Measurements from ENCODE around the gene PAN3.

Gene PAN3

GRCh38 chr13:28297341-28297740 is 159.0 kb downstream of the PAN3 start:
- Histone ChIP-seq H3K27ac (ENCODE audit: low read depth, low read length) (no peak overlapping the region), H2AFZ (ENCODE audit: low read length, unreplicated experiment) (no peak overlapping the region), H3K4me1 (ENCODE audit: control insufficient read depth, insufficient read depth, low read length, unreplicated experiment) (no peaks in the 10 kb centered on the region), H3K4me3 (ENCODE audit: low read depth, low read length) (no peak overlapping the region), H3K36me3 (ENCODE audit: insufficient read depth, low read length) (no peaks in the 10 kb centered on the region), H3K79me2 (ENCODE audit: control insufficient read depth, insufficient read depth, low read length, unreplicated experiment) (no peaks in the 10 kb centered on the region), H3K27me3 (ENCODE audit: insufficient read depth, low read length) (no peaks in the 10 kb centered on the region)

- no peak overlapping the region for H2AFZ ChIP-seq (ENCODE audit: low read length, unreplicated experiment)
- H3K36me3 ChIP-seq (ENCODE audit: insufficient read depth, low read length), result no peaks in the 10 kb centered on the region
- no peaks in the 10 kb centered on the region for H3K79me2 ChIP-seq (ENCODE audit: control insufficient read depth, insufficient read depth, low read length, unreplicated experiment)
- H3K27me3 ChIP-seq (ENCODE audit: insufficient read depth, low read length), result no peaks in the 10 kb centered on the region; the same call in 1 of the 2 replicates
- H3K4me1 ChIP-seq (ENCODE audit: control insufficient read depth, insufficient read depth, low read length, unreplicated experiment), result no peaks in the 10 kb centered on the region
- H3K4me3 ChIP-seq (ENCODE audit: low read depth, low read length), result no peak overlapping the region
- H3K27ac ChIP-seq (ENCODE audit: low read depth, low read length), result no peak overlapping the region
These were observed 161.6 kb downstream of the PAN3 start for GRCh38 chr13:28299916-28300315.

GRCh38 chr13:28301839-28302238 is 163.5 kb downstream of the PAN3 start:
- Histone ChIP-seq H3K79me2 (ENCODE audit: control insufficient read depth, insufficient read depth, low read length, unreplicated experiment) (no peaks in the 10 kb centered on the region), H2AFZ (ENCODE audit: low read length, unreplicated experiment) (no peak overlapping the region), H3K27ac (ENCODE audit: low read depth, low read length) (no peak overlapping the region), H3K36me3 (ENCODE audit: insufficient read depth, low read length) (no peaks in the 10 kb centered on the region), H3K27me3 (ENCODE audit: insufficient read depth, low read length) (no peaks in the 10 kb centered on the region; the same call in 1 of the 2 replicates), H3K4me1 (ENCODE audit: control insufficient read depth, insufficient read depth, low read length, unreplicated experiment) (no peaks in the 10 kb centered on the region), H3K4me3 (ENCODE audit: low read depth, low read length) (no peak overlapping the region)

DNA sequence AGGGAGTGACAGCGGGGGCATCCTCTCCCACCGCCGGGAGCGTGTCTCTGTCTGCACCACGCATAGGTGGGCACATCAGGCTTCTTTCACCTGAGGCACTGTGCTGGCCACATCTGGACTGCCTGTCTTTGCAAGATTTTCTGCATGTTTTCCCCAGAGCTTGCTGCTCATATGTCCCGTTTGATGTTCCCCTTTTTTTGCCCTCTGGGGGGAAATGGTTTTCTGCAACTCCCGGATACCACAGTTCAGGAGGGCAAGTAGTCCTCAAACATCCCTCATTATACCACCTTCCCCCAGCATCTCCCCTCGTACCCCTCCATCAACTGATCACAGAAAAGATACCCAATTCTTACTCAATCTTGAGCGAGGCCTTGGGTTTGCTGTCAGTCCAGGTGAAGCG is 168.0 kb downstream of the PAN3 start:
- Histone ChIP-seq H3K36me3 (ENCODE audit: insufficient read depth, low read length) (no peaks in the 10 kb centered on the region), H3K4me1 (ENCODE audit: control insufficient read depth, insufficient read depth, low read length, unreplicated experiment) (no peaks in the 10 kb centered on the region), H3K27ac (ENCODE audit: low read depth, low read length) (no peak overlapping the region)

DNA sequence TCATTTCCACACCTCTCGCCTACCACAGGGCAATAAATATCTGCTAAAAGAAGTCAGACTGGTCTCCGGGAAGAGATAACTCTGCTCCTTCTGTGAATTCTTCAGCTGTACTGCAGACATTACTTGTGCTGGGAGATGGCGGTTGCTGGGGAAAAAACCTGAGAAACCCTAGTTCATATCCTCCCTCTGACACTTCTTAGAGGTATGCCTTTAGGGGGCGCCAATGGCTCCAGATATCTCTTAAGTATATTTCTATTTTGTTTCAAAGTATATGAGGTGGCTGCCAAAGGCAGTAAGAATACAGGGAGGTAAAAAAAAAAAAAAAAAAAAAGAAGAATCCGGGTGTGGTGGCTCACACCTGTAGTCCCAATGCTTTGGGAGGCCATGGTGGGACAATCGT is 175.2 kb downstream of the PAN3 start:
- H3K4me1 ChIP-seq (ENCODE audit: control insufficient read depth, insufficient read depth, low read length, unreplicated experiment), result no peaks in the 10 kb centered on the region
- no peaks in the 10 kb centered on the region for H3K79me2 ChIP-seq (ENCODE audit: control insufficient read depth, insufficient read depth, low read length, unreplicated experiment)
- H3K27me3 ChIP-seq (ENCODE audit: insufficient read depth, low read length), result no peaks in the 10 kb centered on the region
- no peak overlapping the region for H2AFZ ChIP-seq (ENCODE audit: low read length, unreplicated experiment)
- H3K36me3 ChIP-seq (ENCODE audit: insufficient read depth, low read length), result no peaks in the 10 kb centered on the region
- no peak overlapping the region for H3K4me3 ChIP-seq (ENCODE audit: low read depth, low read length)
- H3K27ac ChIP-seq (ENCODE audit: low read depth, low read length), result no peak overlapping the region

More for the DNA sequence above, 168.0 kb downstream of the PAN3 start:
- no peaks in the 10 kb centered on the region for H3K79me2 ChIP-seq (ENCODE audit: control insufficient read depth, insufficient read depth, low read length, unreplicated experiment)
- H2AFZ ChIP-seq (ENCODE audit: low read length, unreplicated experiment), result no peak overlapping the region
- no peak overlapping the region for H3K4me3 ChIP-seq (ENCODE audit: low read depth, low read length)
- H3K27me3 ChIP-seq (ENCODE audit: insufficient read depth, low read length), result no peaks in the 10 kb centered on the region; the same call in 1 of the 2 replicates

DNA sequence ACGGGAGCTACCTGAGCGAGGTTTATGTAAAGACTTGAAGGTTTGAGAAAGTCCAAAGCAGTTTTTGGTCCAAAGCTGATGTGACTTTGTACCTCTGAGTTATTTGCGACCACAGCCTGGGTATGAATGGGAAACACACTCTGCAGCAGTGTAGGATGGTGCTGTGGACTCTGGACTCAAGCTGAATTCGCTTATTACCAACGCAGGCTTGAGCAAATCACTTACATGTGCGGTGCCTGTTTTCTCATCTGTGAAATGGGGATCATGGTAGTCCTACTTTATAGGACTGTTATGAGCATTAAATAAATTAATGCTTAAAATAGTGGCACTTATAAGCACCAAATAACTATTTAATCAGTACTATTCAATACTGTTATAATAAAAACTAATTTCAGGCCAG is 176.5 kb downstream of the PAN3 start:
- Histone ChIP-seq H3K4me3 (ENCODE audit: low read depth, low read length) (no peak overlapping the region), H3K79me2 (ENCODE audit: control insufficient read depth, insufficient read depth, low read length, unreplicated experiment) (no peaks in the 10 kb centered on the region), H3K4me1 (ENCODE audit: control insufficient read depth, insufficient read depth, low read length, unreplicated experiment) (no peaks in the 10 kb centered on the region), H3K27me3 (ENCODE audit: insufficient read depth, low read length) (no peaks in the 10 kb centered on the region), H2AFZ (ENCODE audit: low read length, unreplicated experiment) (no peak overlapping the region), H3K36me3 (ENCODE audit: insufficient read depth, low read length) (no peaks in the 10 kb centered on the region), H3K27ac (ENCODE audit: low read depth, low read length) (no peak overlapping the region)

- no peaks in the 10 kb centered on the region for H3K4me1 ChIP-seq (ENCODE audit: control insufficient read depth, insufficient read depth, low read length, unreplicated experiment)
- H2AFZ ChIP-seq (ENCODE audit: low read length, unreplicated experiment), result no peak overlapping the region
- H3K4me3 ChIP-seq (ENCODE audit: low read depth, low read length), result no peak overlapping the region
These were observed 177.8 kb downstream of the PAN3 start for GRCh38 chr13:28316129-28316528.

DNA sequence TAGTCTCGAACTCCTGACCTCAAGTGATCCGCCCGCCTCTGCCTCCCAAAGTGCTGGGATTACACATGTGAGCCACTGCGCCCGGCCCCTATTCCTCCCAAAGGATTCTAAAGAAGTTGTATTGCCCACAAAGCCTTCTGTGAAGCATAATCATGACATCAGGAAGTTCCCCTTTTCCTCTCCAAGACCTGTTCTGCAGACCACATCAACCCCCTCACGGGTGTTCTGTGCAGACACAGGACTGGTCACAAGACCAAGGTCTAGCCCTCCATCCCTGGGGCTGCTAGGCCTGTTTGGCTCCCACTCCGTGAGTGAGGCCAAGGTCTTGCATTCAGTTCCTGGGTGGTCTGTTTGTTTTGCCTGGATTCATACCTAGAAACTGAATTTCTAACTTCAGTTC is 178.5 kb downstream of the PAN3 start:
- Histone ChIP-seq H3K36me3 (ENCODE audit: insufficient read depth, low read length) (no peaks in the 10 kb centered on the region), H3K27ac (ENCODE audit: low read depth, low read length) (no peak overlapping the region), H2AFZ (ENCODE audit: low read length, unreplicated experiment) (no peak overlapping the region), H3K27me3 (ENCODE audit: insufficient read depth, low read length) (no peaks in the 10 kb centered on the region), H3K4me3 (ENCODE audit: low read depth, low read length) (no peak overlapping the region), H3K79me2 (ENCODE audit: control insufficient read depth, insufficient read depth, low read length, unreplicated experiment) (no peaks in the 10 kb centered on the region), H3K4me1 (ENCODE audit: control insufficient read depth, insufficient read depth, low read length, unreplicated experiment) (no peaks in the 10 kb centered on the region)

More at GRCh38 chr13:28316129-28316528, 177.8 kb downstream of the PAN3 start:
- H3K36me3 ChIP-seq (ENCODE audit: insufficient read depth, low read length), result no peaks in the 10 kb centered on the region
- no peak overlapping the region for H3K27ac ChIP-seq (ENCODE audit: low read depth, low read length)
- H3K27me3 ChIP-seq (ENCODE audit: insufficient read depth, low read length), result no peaks in the 10 kb centered on the region
- no peaks in the 10 kb centered on the region for H3K79me2 ChIP-seq (ENCODE audit: control insufficient read depth, insufficient read depth, low read length, unreplicated experiment)

GRCh38 chr13:28318496-28318895 is 180.2 kb downstream of the PAN3 start:
- H3K4me1 ChIP-seq (ENCODE audit: control insufficient read depth, insufficient read depth, low read length, unreplicated experiment), result no peaks in the 10 kb centered on the region

DNA sequence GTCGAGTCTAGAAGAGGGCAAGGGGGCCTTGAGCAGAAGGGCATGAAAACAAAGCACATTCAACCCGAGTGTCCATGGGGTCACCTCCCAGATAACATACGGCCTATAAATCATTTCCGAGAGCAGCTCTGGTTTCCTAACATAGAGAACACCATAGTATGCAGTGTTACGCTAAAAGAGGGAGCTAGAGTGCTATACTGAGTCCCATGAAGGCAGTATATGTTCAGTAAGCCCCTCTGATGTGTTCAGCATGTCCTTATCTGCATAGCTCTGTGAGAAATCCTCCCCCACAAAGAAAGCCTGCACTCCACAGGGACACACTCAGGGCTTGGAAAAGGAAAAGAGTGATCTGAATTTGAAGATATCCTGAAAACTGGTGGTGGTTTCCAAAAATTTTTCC is 181.2 kb downstream of the PAN3 start:
- Histone ChIP-seq H3K36me3 (ENCODE audit: insufficient read depth, low read length) (no peaks in the 10 kb centered on the region), H3K79me2 (ENCODE audit: control insufficient read depth, insufficient read depth, low read length, unreplicated experiment) (no peaks in the 10 kb centered on the region), H2AFZ (ENCODE audit: low read length, unreplicated experiment) (no peak overlapping the region), H3K27ac (ENCODE audit: low read depth, low read length) (no peak overlapping the region), H3K27me3 (ENCODE audit: insufficient read depth, low read length) (no peaks in the 10 kb centered on the region), H3K4me3 (ENCODE audit: low read depth, low read length) (no peak overlapping the region), H3K4me1 (ENCODE audit: control insufficient read depth, insufficient read depth, low read length, unreplicated experiment) (peaks cover 2% of the 10 kb centered on the region)

More at GRCh38 chr13:28318496-28318895, 180.2 kb downstream of the PAN3 start:
- no peak overlapping the region for H3K27ac ChIP-seq (ENCODE audit: low read depth, low read length)
- no peak overlapping the region for H2AFZ ChIP-seq (ENCODE audit: low read length, unreplicated experiment)
- H3K79me2 ChIP-seq (ENCODE audit: control insufficient read depth, insufficient read depth, low read length, unreplicated experiment), result no peaks in the 10 kb centered on the region
- H3K4me3 ChIP-seq (ENCODE audit: low read depth, low read length), result no peak overlapping the region
- H3K36me3 ChIP-seq (ENCODE audit: insufficient read depth, low read length), result no peaks in the 10 kb centered on the region
- no peaks in the 10 kb centered on the region for H3K27me3 ChIP-seq (ENCODE audit: insufficient read depth, low read length)

DNA sequence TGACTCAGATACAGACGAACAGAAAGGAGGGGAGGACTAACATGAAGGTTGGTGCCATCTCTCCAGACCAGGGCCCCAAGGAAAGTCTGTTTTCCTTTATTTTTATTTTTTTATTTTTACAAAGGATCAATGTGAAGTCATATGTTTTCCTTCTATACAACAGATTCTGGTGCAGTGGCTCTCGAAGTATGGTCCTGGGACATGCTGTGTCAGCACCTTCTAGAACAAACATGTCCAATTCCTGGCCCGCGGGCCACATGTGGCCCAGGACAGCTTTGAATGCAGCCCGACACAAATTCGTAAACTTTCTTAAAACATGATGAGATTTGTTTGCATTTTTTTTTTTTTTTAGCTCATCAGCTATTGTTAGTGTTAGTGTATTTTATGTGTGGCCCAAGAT is 181.9 kb downstream of the PAN3 start:
- no peak overlapping the region for H3K4me3 ChIP-seq (ENCODE audit: low read depth, low read length)
- H3K36me3 ChIP-seq (ENCODE audit: insufficient read depth, low read length), result no peaks in the 10 kb centered on the region
- H3K4me1 ChIP-seq (ENCODE audit: control insufficient read depth, insufficient read depth, low read length, unreplicated experiment), result peaks cover 9% of the 10 kb centered on the region
- no peaks in the 10 kb centered on the region for H3K79me2 ChIP-seq (ENCODE audit: control insufficient read depth, insufficient read depth, low read length, unreplicated experiment)
- no peak overlapping the region for H3K27ac ChIP-seq (ENCODE audit: low read depth, low read length)
- H2AFZ ChIP-seq (ENCODE audit: low read length, unreplicated experiment), result no peak overlapping the region
- no peaks in the 10 kb centered on the region for H3K27me3 ChIP-seq (ENCODE audit: insufficient read depth, low read length)

Data from ACC112 (cell line).